ENCODE results near the gene PRR3. TPM values are rescaled to one million over a fixed set of nuclear protein-coding genes. Genes with fewer than 3 reads are reported as not detected.

PRR3 gene
- total and polyA plus RNA-seq, 2 of the 13 experiments (the other 11 are each of a cell fraction or from before 2014, with no cell fraction given) = 14.6 to 21.2 TPM

- TF ChIP-seq ZNF546 (CRISPR knock-in tag; conservative IDR thresholded peaks at IDR 0.05) (peak; percentile 94; the same call in 1 of the 2 replicates), ZBTB7B (CRISPR knock-in tag; IDR thresholded peaks at IDR 0.05) (no peak; the same call in none of the 2 replicates), HOXA9 (CRISPR knock-in tag; IDR thresholded peaks at IDR 0.05; ENCODE audit: borderline replicate concordance) (peak; percentile 93; the same call in 1 of the 2 replicates), ELF3 (CRISPR knock-in tag; IDR thresholded peaks at IDR 0.05) (peak; percentile 99), AGO2 (optimal IDR thresholded peaks at IDR 0.05; ENCODE audit: low read depth, low read length) (no peak), MEIS1 (CRISPR knock-in tag; IDR thresholded peaks at IDR 0.05; ENCODE audit: borderline replicate concordance) (peak; percentile 83), ADNP (CRISPR knock-in tag; IDR thresholded peaks at IDR 0.05) (no peak), ZFY (CRISPR knock-in tag; IDR thresholded peaks at IDR 0.05) (peak; percentile 98), ZC3H4 (CRISPR knock-in tag; IDR thresholded peaks at IDR 0.05; ENCODE audit: borderline replicate concordance) (peak; percentile 79; the same call in 1 of the 2 replicates), POLR2G (IDR thresholded peaks at IDR 0.05; ENCODE audit: low read depth, low read length) (peak; percentile 98), TCF7 (IDR thresholded peaks at IDR 0.05; ENCODE audit: low read depth) (no peak), ZNF451 (CRISPR knock-in tag; IDR thresholded peaks at IDR 0.05) (peak; percentile 96), NR3C1 (CRISPR knock-in tag; IDR thresholded peaks at IDR 0.05) (no peak), DNMT3B (CRISPR knock-in tag; conservative IDR thresholded peaks at IDR 0.05) (0 out of 2 replicates have a peak, but pooled peaks have one; percentile 38), KDM1A (CRISPR knock-in tag; IDR thresholded peaks at IDR 0.05) (no peak), MLX (CRISPR knock-in tag; IDR thresholded peaks at IDR 0.05) (peak; percentile 91), ZNF709 (CRISPR knock-in tag; IDR thresholded peaks at IDR 0.05) (peak; percentile 77; the same call in 1 of the 2 replicates), ZMYM2 (CRISPR knock-in tag; IDR thresholded peaks at IDR 0.05) (no peak), RARA (CRISPR knock-in tag; IDR thresholded peaks at IDR 0.05) (peak; percentile 70), ZNF615 (CRISPR knock-in tag; IDR thresholded peaks at IDR 0.05; ENCODE audit: borderline replicate concordance) (peak; percentile 89; the same call in 1 of the 2 replicates), SP2 (CRISPR knock-in tag; IDR thresholded peaks at IDR 0.05) (peak; percentile 64; the same call in 1 of the 2 replicates), ZNF350 (CRISPR knock-in tag; IDR thresholded peaks at IDR 0.05; ENCODE audit: borderline replicate concordance, low read depth) (peak; percentile 97), HES4 (CRISPR knock-in tag; IDR thresholded peaks at IDR 0.05; ENCODE audit: borderline replicate concordance) (no peak; the same call in 1 of the 2 replicates), ZNF790 (CRISPR knock-in tag; IDR thresholded peaks at IDR 0.05; ENCODE audit: borderline replicate concordance) (peak; percentile 73; the same call in 1 of the 2 replicates), PHF8 (CRISPR knock-in tag; IDR thresholded peaks at IDR 0.05) (peak; percentile 100), POGZ (CRISPR knock-in tag; IDR thresholded peaks at IDR 0.05) (peak; percentile 87), CC2D1A (CRISPR knock-in tag; IDR thresholded peaks at IDR 0.05) (peak; percentile 99)
- TF ChIP-seq, protein P1, sequence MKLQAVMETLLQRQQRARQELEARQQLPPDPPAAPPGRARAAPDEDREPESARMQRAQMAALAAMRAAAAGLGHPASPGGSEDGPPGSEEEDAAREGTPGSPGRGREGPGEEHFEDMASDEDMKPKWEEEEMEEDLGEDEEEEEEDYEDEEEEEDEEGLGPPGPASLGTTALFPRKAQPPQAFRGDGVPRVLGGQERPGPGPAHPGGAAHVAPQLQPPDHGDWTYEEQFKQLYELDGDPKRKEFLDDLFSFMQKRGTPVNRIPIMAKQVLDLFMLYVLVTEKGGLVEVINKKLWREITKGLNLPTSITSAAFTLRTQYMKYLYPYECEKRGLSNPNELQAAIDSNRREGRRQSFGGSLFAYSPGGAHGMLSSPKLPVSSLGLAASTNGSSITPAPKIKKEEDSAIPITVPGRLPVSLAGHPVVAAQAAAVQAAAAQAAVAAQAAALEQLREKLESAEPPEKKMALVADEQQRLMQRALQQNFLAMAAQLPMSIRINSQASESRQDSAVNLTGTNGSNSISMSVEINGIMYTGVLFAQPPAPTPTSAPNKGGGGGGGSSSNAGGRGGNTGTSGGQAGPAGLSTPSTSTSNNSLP (IDR thresholded peaks at IDR 0.05; ENCODE audit: low read depth, low read length) = no peak; the same call in 1 of the 2 replicates
- TF ChIP-seq, protein P2, sequence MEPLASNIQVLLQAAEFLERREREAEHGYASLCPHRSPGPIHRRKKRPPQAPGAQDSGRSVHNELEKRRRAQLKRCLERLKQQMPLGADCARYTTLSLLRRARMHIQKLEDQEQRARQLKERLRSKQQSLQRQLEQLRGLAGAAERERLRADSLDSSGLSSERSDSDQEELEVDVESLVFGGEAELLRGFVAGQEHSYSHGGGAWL (CRISPR knock-in tag; IDR thresholded peaks at IDR 0.05) = peak; percentile 96
Observed at GRCh38 chr6:30571075-30571761, 14.1 kb downstream of the PRR3 start, which contains the start of gene ABCF1 (continued).
